SK-N-SH (cell line): ENCODE data around the gene FMO1. TPM values are rescaled to one million over a fixed set of nuclear protein-coding genes. Genes with fewer than 3 reads are reported as not detected.
A peak's percentile ranks its signal among the peaks of the same experiment; 100 is the strongest.

Experiments used
- CTCF ChIA-PET: fragments of 300-600, 350-600 bp; formaldehyde crosslinking; extraction: SDS; loops from one replicate; lab custom pipeline; 2021; lab: Yijun Ruan, JAX
- POLR2A ChIA-PET: fragments of 350-600 bp; sonication (Branson Sonifier 250); formaldehyde crosslinking; extraction: SDS; loops from one replicate; lab custom pipeline; 2020; ENCODE audit warnings: antibody characterized with exemption, inconsistent platforms; lab: Yijun Ruan, JAX
- DNase-seq: peaks from one replicate; pipeline ENCODE4 v3.0.0; 2012
- H2AFZ ChIP-seq: fragments of 200-600 bp; sonication (generic); 2 replicates; pipeline ENCODE4 v1.8.1; 2016; ENCODE audit warnings: antibody characterized with exemption, mild to moderate bottlenecking, low read depth
- H3F3A ChIP-seq: fragments of 200-600 bp; sonication (generic); replicated peaks from 2 replicates; pipeline ENCODE3; 2016; ENCODE audit warnings: antibody characterized with exemption, mild to moderate bottlenecking; ENCODE audit not compliant: insufficient read depth
- H3K27ac ChIP-seq, 2 experiments: fragments of 200-500 bp in 1 of 2; fragments of 200-600 bp in 1 of 2; sonication (Bioruptor generic) in 1 of 2; sonication (generic), shearing (Covaris generic) in 1 of 2; 2 replicates each; pipeline versions ENCODE4 v1.5.1 to v1.6.1; 2014 to 2016; ENCODE audit warnings: low read depth in 2 of 2, inconsistent platforms in 1 of 2, low read length in 1 of 2, mild to moderate bottlenecking in 1 of 2, mixed read lengths in 1 of 2
- H3K27me3 ChIP-seq: fragments of 200-600 bp; sonication (generic), shearing (Covaris generic); 2 replicates; pipeline ENCODE4 v1.6.1; 2016; ENCODE audit warnings: mixed run types; ENCODE audit not compliant: insufficient read depth
- H3K36me3 ChIP-seq, 2 experiments: fragments of 200-500 bp in 1 of 2; fragments of 200-600 bp in 1 of 2; sonication (Bioruptor generic) in 1 of 2; sonication (generic) in 1 of 2; replicated peaks in 1 of 2; 2 replicates each; pipeline versions ENCODE3 to v1.5.1; 2014 to 2016; ENCODE audit warnings: low read length in 1 of 2, mild to moderate bottlenecking in 1 of 2; ENCODE audit not compliant: insufficient read depth in 2 of 2, control insufficient read depth in 1 of 2
- H3K4me1 ChIP-seq, 2 experiments: fragments of 200-500 bp in 1 of 2; fragments of 200-600 bp in 1 of 2; sonication (Bioruptor generic) in 1 of 2; sonication (generic), shearing (Covaris generic) in 1 of 2; 2 replicates each; pipeline versions ENCODE4 v1.5.1 to v1.6.1; 2014 to 2016; ENCODE audit warnings: low read depth in 1 of 2, low read length in 1 of 2, mixed run types in 1 of 2; ENCODE audit not compliant: insufficient read depth in 2 of 2, control insufficient read depth in 1 of 2
- H3K4me2 ChIP-seq: fragments of 200-600 bp; sonication (generic), shearing (Covaris generic); 2 replicates; pipeline ENCODE4 v1.6.1; 2017; ENCODE audit warnings: mixed run types
- H3K4me3 ChIP-seq, 2 experiments: fragments of 200-500 bp in 1 of 2; fragments of 200-600 bp in 1 of 2; sonication (Bioruptor generic) in 1 of 2; sonication (generic), shearing (Covaris generic) in 1 of 2; 2 replicates each; pipeline versions ENCODE4 v1.5.1 to v1.8.1; 2014 to 2016; ENCODE audit warnings: low read depth in 2 of 2, inconsistent platforms in 1 of 2, low read length in 1 of 2, mild to moderate bottlenecking in 1 of 2, mixed read lengths in 1 of 2, moderate library complexity in 1 of 2
- H3K79me2 ChIP-seq: fragments of 200-600 bp; sonication (generic); 2 replicates; pipeline ENCODE4 v1.8.1; 2017; ENCODE audit warnings: mild to moderate bottlenecking; ENCODE audit not compliant: insufficient read depth
- H3K9ac ChIP-seq: fragments of 200-600 bp; sonication (generic); 2 replicates; pipeline ENCODE4 v1.6.1; 2017; ENCODE audit warnings: mixed run types
- H3K9me2 ChIP-seq: fragments of 200-600 bp; sonication (generic); 2 replicates; pipeline ENCODE4 v1.6.1; 2017; ENCODE audit warnings: mixed run types
- H3K9me3 ChIP-seq: fragments of 200-600 bp; sonication (generic); 2 replicates; pipeline ENCODE4 v1.6.1; 2017; ENCODE audit warnings: mixed run types, mild to moderate bottlenecking, moderate library complexity
- H4K20me1 ChIP-seq: fragments of 200-600 bp; sonication (generic); 2 replicates; pipeline ENCODE4 v1.6.1; 2017; ENCODE audit warnings: mild to moderate bottlenecking, mixed run types; ENCODE audit not compliant: insufficient read depth
- EP300 ChIP-seq, 2 experiments: IDR thresholded peaks; 2 replicates each; pipeline versions ENCODE4 v1.4.0 to v1.6.1; 2012; ENCODE audit warnings: borderline replicate concordance in 1 of 2, low read depth in 1 of 2, low read length in 1 of 2
- FOSL2 ChIP-seq: IDR thresholded peaks from 2 replicates; pipeline ENCODE4 v1.4.0; 2012; ENCODE audit warnings: low read depth, mild to moderate bottlenecking, moderate library complexity, borderline replicate concordance
- NFIC ChIP-seq: IDR thresholded peaks from 2 replicates; pipeline ENCODE4 v1.4.0; 2012; ENCODE audit warnings: borderline replicate concordance
- NRF1 ChIP-seq: IDR thresholded peaks from 2 replicates; pipeline ENCODE4 v1.6.1; 2012; ENCODE audit warnings: low read depth, mild to moderate bottlenecking, low read length
- TCF12 ChIP-seq: IDR thresholded peaks from 2 replicates; pipeline ENCODE4 v1.4.0; 2012
- YY1 ChIP-seq: IDR thresholded peaks from 2 replicates; pipeline ENCODE4 v1.4.0; 2012; ENCODE audit warnings: low read depth, mild to moderate bottlenecking
- WGBS: methylation state at CpG from one replicate; pipeline ENCODE4 v1.1.6; 2017; ENCODE audit warnings: low lambda C conversion rate; 5-methylcytosine and 5-hydroxymethylcytosine counted together
- polyA plus RNA-seq, 3 experiments: library from polyadenylated mRNA; depleted of rRNA; stranded (reverse); fragments of >200 nt; gene quantifications; 2 replicates each; pipeline ENCODE4 v1.2.3, GENCODE V29; 2012

Gene FMO1
- polyA plus RNA-seq, 1 of the 3 experiments (the other 2 are of a cell fraction) = not detected

DNA sequence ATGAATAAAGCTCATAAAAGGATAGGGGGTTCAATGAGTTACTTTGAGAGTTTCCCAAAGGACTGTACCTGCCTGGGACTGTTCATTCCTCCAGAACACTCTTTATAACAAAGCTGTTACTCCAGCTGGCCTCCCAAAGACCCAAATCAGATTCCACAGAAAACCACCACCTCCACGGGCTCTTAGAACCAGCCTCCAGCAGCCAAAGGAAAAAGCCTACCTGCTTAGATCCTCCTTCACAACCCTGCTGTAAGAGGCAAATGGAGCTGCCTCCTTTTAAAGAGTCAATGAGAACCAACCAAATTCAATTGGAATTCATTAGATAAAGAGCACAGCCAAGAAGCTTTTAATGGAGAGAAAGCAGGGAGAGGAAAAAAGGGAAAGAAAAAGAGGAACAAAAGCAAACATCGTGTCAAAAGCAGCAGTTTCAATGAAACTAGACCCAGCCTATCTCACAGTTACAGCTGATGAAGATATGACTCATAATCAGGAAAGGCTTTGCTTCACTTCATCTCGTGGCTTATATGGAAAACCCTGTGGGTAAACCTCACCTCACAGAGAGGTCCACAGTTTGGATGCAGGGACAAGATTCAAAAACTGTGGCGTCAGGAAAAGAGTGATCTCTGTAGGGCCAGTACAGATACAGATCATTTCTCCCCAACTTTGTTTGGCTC lies 37.9 kb downstream of the FMO1 start:
- H3K36me3 ChIP-seq = no peaks in the 10 kb centered on the region
- H4K20me1 ChIP-seq = no peaks in the 10 kb centered on the region
- no peak overlapping the region for H3K4me3 ChIP-seq
- POLR2A ChIA-PET = no interaction called here
- H3K27ac ChIP-seq = no peak overlapping the region
- no peak overlapping the region for H3K9ac ChIP-seq
- H3K27me3 ChIP-seq = peaks cover 13% of the 10 kb centered on the region
- H3K9me2 ChIP-seq = no peaks in the 10 kb centered on the region
- CTCF ChIA-PET = interaction anchor here (0.8 to 1.7 kb wide), 2 partner anchors 18 to 28 kb away, joined by 3 to 7 read pairs; partner anchors contain the start of gene FMO4
- H3K9me3 ChIP-seq = no peaks in the 10 kb centered on the region
- under 1% methylated on average over 4 of the region's 4 CpGs for WGBS
- H3K4me1 ChIP-seq = no peaks in the 10 kb centered on the region; a peak in 1 of 4 replicates
- no peaks in the 10 kb centered on the region for H3K79me2 ChIP-seq
- TF ChIP-seq FOSL2 (0 out of 2 replicates have a peak, but pooled peaks have one; percentile 6), YY1 (no peak)
- DNase-seq = no peak
- no peak overlapping the region for H3K4me2 ChIP-seq
- no peaks in the 10 kb centered on the region for H3F3A ChIP-seq
- H2AFZ ChIP-seq = no peak overlapping the region

DNA sequence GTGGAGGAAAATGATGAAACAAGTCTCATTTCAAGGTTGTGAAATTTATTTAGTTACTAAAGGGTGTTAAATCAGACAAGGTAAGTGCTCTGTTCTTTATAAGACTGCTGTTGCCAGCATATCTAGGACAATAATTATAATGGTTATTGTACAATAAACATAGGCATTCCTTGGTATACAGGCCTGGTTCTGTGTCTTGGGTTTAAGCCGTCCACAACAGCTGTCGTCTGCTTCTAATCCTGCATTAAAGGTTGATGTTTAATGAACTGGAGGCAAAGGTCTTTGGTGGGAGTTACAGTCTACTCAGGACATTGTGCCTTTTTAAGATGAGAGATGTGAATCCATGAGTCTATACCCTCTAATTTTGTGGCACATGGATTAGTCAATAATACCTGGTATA lies 42.3 kb downstream of the FMO1 start:
- CTCF ChIA-PET = no interaction called here
- Histone ChIP-seq H3K4me1 (peaks cover 0 to 6% of the 10 kb centered on the region in 2 experiments; a peak in 1 of 4 replicates), H4K20me1 (no peaks in the 10 kb centered on the region), H3K27me3 (no peaks in the 10 kb centered on the region; the same call in 1 of the 2 replicates), H3K9ac (no peak overlapping the region), H3K27ac (no peak overlapping the region), H3K79me2 (no peaks in the 10 kb centered on the region), H2AFZ (no peak overlapping the region), H3K9me2 (no peaks in the 10 kb centered on the region)
- 26% methylated on average over 2 of the region's 2 CpGs for WGBS
- no peak for TF ChIP-seq EP300 (IDR thresholded peaks at IDR 0.05; ENCODE audit: borderline replicate concordance in 1 of 2, low read depth in 1 of 2, low read length in 1 of 2)
- TF ChIP-seq, all 33 proteins: peak for 0
- Histone ChIP-seq H3K4me3 (no peak overlapping the region), H3K9me3 (no peaks in the 10 kb centered on the region), H3K4me2 (no peak overlapping the region), H3F3A (no peaks in the 10 kb centered on the region), H3K36me3 (no peaks in the 10 kb centered on the region)
- DNase-seq = no peak
- POLR2A ChIA-PET = no interaction called here

DNA sequence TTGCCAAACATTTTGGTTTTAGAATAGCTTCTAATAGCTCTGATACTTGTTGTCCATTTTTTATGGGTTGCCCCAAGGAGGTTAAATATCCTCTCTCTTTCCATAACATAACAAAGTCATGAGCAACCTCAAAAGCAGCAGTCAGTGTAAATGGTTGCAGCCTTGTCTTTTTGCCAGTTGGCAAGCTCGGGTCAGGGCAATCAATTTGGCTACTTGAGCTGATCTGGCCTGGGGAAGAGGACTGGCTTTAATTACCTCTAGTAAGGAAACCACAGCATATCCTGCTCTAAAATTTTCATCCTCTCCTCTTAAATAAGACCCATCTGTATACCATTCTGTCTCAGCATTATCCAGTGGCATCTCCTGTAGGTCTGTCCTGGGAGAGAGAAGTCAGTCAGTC lies 44.5 kb downstream of the FMO1 start:
- H3K79me2 ChIP-seq = no peaks in the 10 kb centered on the region
- no peaks in the 10 kb centered on the region for H3F3A ChIP-seq
- H3K9me3 ChIP-seq = no peaks in the 10 kb centered on the region
- no peak overlapping the region for H2AFZ ChIP-seq
- H3K27me3 ChIP-seq = peaks cover 6% of the 10 kb centered on the region; the same call in 1 of the 2 replicates
- H3K4me3 ChIP-seq = no peak overlapping the region
- no peaks in the 10 kb centered on the region for H3K9me2 ChIP-seq
- no peaks in the 10 kb centered on the region for H3K36me3 ChIP-seq
- H3K9ac ChIP-seq = no peak overlapping the region
- peak; percentile 70; the same call in 1 of the 2 replicates for TF ChIP-seq TCF12
- no peak for TF ChIP-seq NRF1
- 0 out of 2 replicates have a peak, but pooled peaks have one; percentile 9 for TF ChIP-seq NFIC
- H3K27ac ChIP-seq = peak overlapping the region in 1 of 2 experiments; percentile 85; a peak in 1 of 4 replicates
- no peak overlapping the region for H3K4me2 ChIP-seq
- 7% methylated on average over 1 of the region's 1 CpG for WGBS
- ChIA-PET CTCF (no interaction called here), POLR2A (no interaction called here)
- no peak for DNase-seq
- H3K4me1 ChIP-seq = peaks cover 0 to 6% of the 10 kb centered on the region in 2 experiments; a peak in 1 of 4 replicates
- no peaks in the 10 kb centered on the region for H4K20me1 ChIP-seq
